Esophagus muscularis mucosa (tissue), 4 donors: ENCODE results near the gene CDC37. TPM values are rescaled to one million over a fixed set of nuclear protein-coding genes. Genes with fewer than 3 reads are reported as not detected.

ENCODE experiments used
- DNase-seq: peaks from one replicate; pipeline ENCODE4 v3.0.0-alpha.2; 2017; ENCODE audit errors: extremely low spot score
- H3K27ac ChIP-seq, 4 donors: fragments of 200-600 bp; sonication (generic); replicated peaks in 1 of 4; 1 replicate in 3 of 4; 2 replicates in 1 of 4; pipeline ENCODE4 v1.5.1; 2016 to 2019; ENCODE audit warnings: mild to moderate bottlenecking in 1 of 4
- H3K27me3 ChIP-seq, 4 donors: fragments of 200-600 bp; sonication (generic); one replicate each; pipeline versions ENCODE4 v1.5.1 to v1.6.0; 2016 to 2019
- H3K36me3 ChIP-seq, 4 donors: fragments of 200-600 bp; sonication (generic); one replicate each; pipeline ENCODE4 v1.5.1; 2016 to 2019
- H3K4me1 ChIP-seq, 4 donors: fragments of 200-600 bp; sonication (generic); one replicate each; pipeline ENCODE4 v1.5.1; 2016 to 2019
- H3K4me3 ChIP-seq, 4 donors: fragments of 200-600 bp; sonication (generic); 1 replicate in 2 of 4; 2 replicates in 2 of 4; pipeline ENCODE4 v1.5.1; 2016 to 2019; ENCODE audit warnings: mild to moderate bottlenecking in 4 of 4, moderate library complexity in 1 of 4
- H3K9me3 ChIP-seq, 4 donors: fragments of 200-600 bp; sonication (generic); 1 replicate in 3 of 4; 2 replicates in 1 of 4; pipeline ENCODE4 v1.5.1; 2016 to 2019
- EP300 ChIP-seq: sonication (generic); formaldehyde crosslinking; IDR thresholded peaks from one replicate; pipeline ENCODE4 v1.6.1; 2017; ENCODE audit warnings: antibody characterized with exemption
- POLR2A ChIP-seq: fragments of 450-650 bp; IDR thresholded peaks from one replicate; pipeline ENCODE4 v1.6.1; 2017; ENCODE audit warnings: antibody characterized with exemption, moderate library complexity, mild to moderate bottlenecking, low read depth
- POLR2AphosphoS5 ChIP-seq, 2 donors: sonication (generic); formaldehyde crosslinking; IDR thresholded peaks; one replicate each; pipeline ENCODE4 v1.6.1; 2017; ENCODE audit warnings: antibody characterized with exemption in 2 of 2
- WGBS: methylation state at CpG from one replicate; pipeline ENCODE4 v1.1.5; 2018; 5-methylcytosine and 5-hydroxymethylcytosine counted together
- intact Hi-C: fragments of 100-400 bp; cut with DNase I; formaldehyde crosslinking; loops from one replicate; pipeline ENCODE4 v1.15.1; 2023
- total RNA-seq, 4 donors: library from RNA; depleted of rRNA; stranded (reverse); fragments of >200 nt; gene quantifications; one replicate each; pipeline versions ENCODE4 v1.1.0 to v1.2.1, GENCODE V29; 2016
- TF ChIP-seq, protein P1 (sequence below), 3 experiments: fragments of 200-600 bp in 2 of 3; fragments of 450-650 bp in 1 of 3; sonication (generic) in 2 of 3; IDR thresholded peaks; one replicate each; pipeline ENCODE4 v1.5.1; 2017 to 2019; ENCODE audit warnings: antibody characterized with exemption in 3 of 3, mild to moderate bottlenecking in 2 of 3, moderate library complexity in 1 of 3

The CDC37 gene
- total RNA-seq, 4 donors from 2014 or later: 131 to 176 (median 160) TPM

DNA sequence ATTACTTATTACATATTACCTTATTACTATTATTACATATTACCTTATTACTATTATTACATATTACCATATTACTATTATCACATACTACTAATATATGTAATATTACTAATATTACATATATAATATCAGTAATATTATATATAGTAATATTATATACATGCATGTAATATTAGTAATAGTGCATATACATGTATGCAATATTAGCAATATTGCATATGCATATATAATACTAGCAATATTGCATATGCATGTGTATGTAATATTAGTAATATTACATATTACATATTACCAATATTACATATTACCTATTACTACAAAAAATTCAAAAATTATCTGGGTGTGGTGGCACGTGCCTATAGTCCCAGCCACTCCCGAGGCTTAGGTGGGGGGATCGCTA, 39.4 kb upstream of the CDC37 start:
- no peak overlapping the region for H3K4me3 ChIP-seq
- TF ChIP-seq, protein P1, sequence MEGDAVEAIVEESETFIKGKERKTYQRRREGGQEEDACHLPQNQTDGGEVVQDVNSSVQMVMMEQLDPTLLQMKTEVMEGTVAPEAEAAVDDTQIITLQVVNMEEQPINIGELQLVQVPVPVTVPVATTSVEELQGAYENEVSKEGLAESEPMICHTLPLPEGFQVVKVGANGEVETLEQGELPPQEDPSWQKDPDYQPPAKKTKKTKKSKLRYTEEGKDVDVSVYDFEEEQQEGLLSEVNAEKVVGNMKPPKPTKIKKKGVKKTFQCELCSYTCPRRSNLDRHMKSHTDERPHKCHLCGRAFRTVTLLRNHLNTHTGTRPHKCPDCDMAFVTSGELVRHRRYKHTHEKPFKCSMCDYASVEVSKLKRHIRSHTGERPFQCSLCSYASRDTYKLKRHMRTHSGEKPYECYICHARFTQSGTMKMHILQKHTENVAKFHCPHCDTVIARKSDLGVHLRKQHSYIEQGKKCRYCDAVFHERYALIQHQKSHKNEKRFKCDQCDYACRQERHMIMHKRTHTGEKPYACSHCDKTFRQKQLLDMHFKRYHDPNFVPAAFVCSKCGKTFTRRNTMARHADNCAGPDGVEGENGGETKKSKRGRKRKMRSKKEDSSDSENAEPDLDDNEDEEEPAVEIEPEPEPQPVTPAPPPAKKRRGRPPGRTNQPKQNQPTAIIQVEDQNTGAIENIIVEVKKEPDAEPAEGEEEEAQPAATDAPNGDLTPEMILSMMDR (IDR thresholded peaks at IDR 0.05): no peak
- TF ChIP-seq POLR2AphosphoS5 (IDR thresholded peaks at IDR 0.05): no peak
- TF ChIP-seq POLR2A: no peak
- TF ChIP-seq EP300: no peak
- WGBS: 87% methylated on average over 3 of the region's 3 CpGs
- no peaks in the 10 kb centered on the region for H3K9me3 ChIP-seq
- no peaks in the 10 kb centered on the region for H3K27me3 ChIP-seq
- H3K36me3 ChIP-seq: peaks cover 4 to 20% (median 12%) of the 10 kb centered on the region in 4 donors
- intact Hi-C loops: no loop called here
- H3K27ac ChIP-seq: no peak overlapping the region
- H3K4me1 ChIP-seq: no peaks in the 10 kb centered on the region
- DNase-seq: no peak

DNA sequence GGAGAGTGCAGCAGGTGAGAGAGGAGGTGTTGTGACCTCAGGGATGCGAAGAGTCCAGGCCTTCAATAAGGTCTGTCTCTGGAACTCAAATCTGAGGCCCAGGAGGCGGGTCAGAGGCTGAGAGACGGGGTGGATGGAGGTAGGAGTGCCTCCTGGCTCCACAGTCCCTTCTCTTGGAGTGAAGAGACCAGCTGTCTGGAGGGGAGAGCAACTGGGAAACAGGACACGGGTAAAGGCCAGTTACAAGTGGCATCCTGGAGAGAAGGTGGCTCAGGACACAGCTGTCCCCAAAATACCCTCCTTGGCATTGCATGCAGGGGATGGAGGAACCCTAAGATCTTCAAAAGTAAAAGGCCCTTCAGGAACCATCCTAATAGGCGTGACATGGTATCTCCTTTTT, 36.2 kb upstream of the CDC37 start:
- H3K36me3 ChIP-seq: peaks cover 0 to 7% (median 5%) of the 10 kb centered on the region in 4 donors
- no peak overlapping the region for H3K4me3 ChIP-seq
- H3K27me3 ChIP-seq: no peaks in the 10 kb centered on the region
- H3K9me3 ChIP-seq: no peaks in the 10 kb centered on the region
- no peaks in the 10 kb centered on the region for H3K4me1 ChIP-seq
- no peak for DNase-seq
- intact Hi-C loops: no loop called here
- TF ChIP-seq POLR2A (no peak), POLR2AphosphoS5 (IDR thresholded peaks at IDR 0.05) (no peak), EP300 (no peak)
- TF ChIP-seq, protein P1 (IDR thresholded peaks at IDR 0.05): no peak
- no peak overlapping the region for H3K27ac ChIP-seq
- WGBS: 80% methylated on average over 5 of the region's 5 CpGs

DNA sequence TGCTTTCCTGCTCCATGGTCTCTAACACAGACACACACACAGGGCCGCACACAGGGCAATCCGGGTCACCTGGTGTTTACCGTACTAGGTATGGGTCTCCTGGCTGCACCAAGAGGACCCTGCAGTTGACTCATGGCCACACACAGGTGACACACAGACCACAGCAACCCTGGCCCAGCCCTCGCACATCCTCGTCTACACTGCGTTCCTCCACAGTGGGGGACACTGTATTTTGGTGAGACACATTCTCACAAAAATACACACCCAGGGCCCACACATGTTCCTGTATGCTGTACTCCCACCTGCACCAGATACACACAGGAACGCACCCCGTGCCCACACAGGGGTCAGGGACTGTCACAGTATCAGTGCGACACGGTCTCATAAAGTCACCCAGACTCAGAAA, 29.8 kb upstream of the CDC37 start:
- H3K36me3 ChIP-seq: peaks cover 0 to 4% (median 0%) of the 10 kb centered on the region in 4 donors
- intact Hi-C loops: no loop called here
- H3K9me3 ChIP-seq: no peaks in the 10 kb centered on the region
- peak overlapping the region in 1 of 4 donors; percentile 69 for H3K27ac ChIP-seq
- peaks cover 16 to 32% (median 31%) of the 10 kb centered on the region in 4 donors for H3K4me1 ChIP-seq
- TF ChIP-seq POLR2AphosphoS5 (IDR thresholded peaks at IDR 0.05): no peak
- TF ChIP-seq, protein P1 (IDR thresholded peaks at IDR 0.05): no peak
- no peak for TF ChIP-seq EP300
- no peak for TF ChIP-seq POLR2A
- DNase-seq: no peak
- peaks cover 0 to 13% (median 0%) of the 10 kb centered on the region in 4 donors for H3K27me3 ChIP-seq
- H3K4me3 ChIP-seq: no peak overlapping the region
- WGBS: 89% methylated on average over 10 of the region's 10 CpGs

DNA sequence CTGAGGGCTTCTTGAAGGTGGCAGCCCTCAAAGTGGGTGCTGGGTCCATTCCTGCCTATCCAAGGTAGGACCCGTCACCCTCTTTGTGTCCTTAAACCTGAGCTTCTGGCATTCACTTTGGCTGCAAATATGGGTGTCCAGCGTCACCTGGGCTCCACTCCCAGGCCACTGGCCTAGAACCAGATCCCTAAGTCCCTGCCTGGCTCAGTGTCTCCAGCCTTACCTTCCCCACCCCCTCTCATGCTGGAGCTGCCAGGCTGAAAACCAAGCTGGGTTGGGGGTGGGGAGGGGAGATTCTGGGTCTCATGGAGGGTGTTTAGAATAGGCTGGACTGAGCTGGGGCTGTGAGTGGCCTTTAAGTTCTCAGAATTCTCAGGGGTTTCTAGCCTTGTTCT, 29.4 kb upstream of the CDC37 start:
- intact Hi-C loops: no loop called here
- H3K4me1 ChIP-seq: peaks cover 16 to 32% (median 31%) of the 10 kb centered on the region in 4 donors
- no peak for TF ChIP-seq POLR2AphosphoS5 (IDR thresholded peaks at IDR 0.05)
- no peak for TF ChIP-seq POLR2A
- no peak for TF ChIP-seq EP300
- TF ChIP-seq, protein P1 (IDR thresholded peaks at IDR 0.05): no peak
- peaks cover 0 to 13% (median 0%) of the 10 kb centered on the region in 4 donors for H3K27me3 ChIP-seq
- peak overlapping the region; percentile 58 to 75 (median 65) for H3K4me3 ChIP-seq
- peak overlapping the region in 3 of 4 donors; percentile 53 to 69 (median 69) for H3K27ac ChIP-seq
- no peaks in the 10 kb centered on the region for H3K9me3 ChIP-seq
- WGBS: 88% methylated on average over 2 of the region's 2 CpGs
- H3K36me3 ChIP-seq: peaks cover 0 to 4% (median 0%) of the 10 kb centered on the region in 4 donors
- no peak for DNase-seq
